ENCODE results near the gene PIP5K1C. TPM values are rescaled to one million over a fixed set of nuclear protein-coding genes. Genes with fewer than 3 reads are reported as not detected.

The PIP5K1C gene, protein sequence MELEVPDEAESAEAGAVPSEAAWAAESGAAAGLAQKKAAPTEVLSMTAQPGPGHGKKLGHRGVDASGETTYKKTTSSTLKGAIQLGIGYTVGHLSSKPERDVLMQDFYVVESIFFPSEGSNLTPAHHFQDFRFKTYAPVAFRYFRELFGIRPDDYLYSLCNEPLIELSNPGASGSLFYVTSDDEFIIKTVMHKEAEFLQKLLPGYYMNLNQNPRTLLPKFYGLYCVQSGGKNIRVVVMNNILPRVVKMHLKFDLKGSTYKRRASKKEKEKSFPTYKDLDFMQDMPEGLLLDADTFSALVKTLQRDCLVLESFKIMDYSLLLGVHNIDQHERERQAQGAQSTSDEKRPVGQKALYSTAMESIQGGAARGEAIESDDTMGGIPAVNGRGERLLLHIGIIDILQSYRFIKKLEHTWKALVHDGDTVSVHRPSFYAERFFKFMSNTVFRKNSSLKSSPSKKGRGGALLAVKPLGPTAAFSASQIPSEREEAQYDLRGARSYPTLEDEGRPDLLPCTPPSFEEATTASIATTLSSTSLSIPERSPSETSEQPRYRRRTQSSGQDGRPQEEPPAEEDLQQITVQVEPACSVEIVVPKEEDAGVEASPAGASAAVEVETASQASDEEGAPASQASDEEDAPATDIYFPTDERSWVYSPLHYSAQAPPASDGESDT
- total RNA-seq: 10 to 100 TPM; 18.3 to 19.6 TPM

DNA sequence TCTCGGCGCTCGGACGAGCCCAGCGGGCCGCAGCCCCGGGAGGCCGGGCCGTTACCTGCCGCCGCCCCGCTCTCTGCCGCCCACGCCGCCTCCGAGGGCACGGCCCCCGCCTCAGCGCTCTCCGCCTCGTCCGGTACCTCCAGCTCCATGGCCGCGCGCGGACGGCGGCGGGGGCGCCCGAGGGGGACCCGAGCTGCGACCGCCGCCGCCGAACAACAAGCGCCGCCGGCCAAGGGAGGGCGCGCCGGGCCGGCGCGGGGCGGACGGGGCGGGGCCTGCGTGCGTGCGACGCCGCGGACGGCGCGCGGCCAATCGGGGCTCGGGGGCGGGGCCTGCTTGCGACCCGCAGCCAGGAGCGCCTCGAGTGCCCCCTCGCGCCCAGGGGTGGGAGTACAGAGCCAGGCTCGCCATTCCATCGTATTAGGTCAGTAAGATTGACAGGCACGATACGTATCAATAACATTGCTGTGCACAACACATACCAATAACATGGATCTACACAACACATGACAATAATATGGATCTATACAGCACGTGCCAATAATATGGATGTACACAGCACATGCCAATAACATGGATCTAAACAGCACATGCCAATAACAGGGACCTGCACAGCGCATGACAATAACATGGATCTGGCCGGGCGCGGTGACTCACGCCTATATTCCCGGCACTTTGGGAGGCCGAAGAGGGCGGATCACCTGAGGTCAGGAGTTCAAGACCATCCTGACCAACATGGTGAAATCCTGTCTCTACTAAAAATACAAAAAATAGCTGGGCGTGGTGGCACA, at the start of gene PIP5K1C:
TSS of gene PIP5K1C (minus strand) at position 227 of the 791 bp plus-strand sequence. CDS start at position 149, 78 bp downstream.
- peaks cover 17% of the 10 kb centered on the region for H3K4me1 Mint-ChIP-seq
- peaks cover 3% of the 10 kb centered on the region for H3K27me3 Mint-ChIP-seq
- POLR2A ChIA-PET: interaction anchor here (1.4 kb wide), 1 partner anchor 39 kb away, joined by 3 read pairs; no protein-coding TSS in a partner anchor
- H3K4me3 Mint-ChIP-seq: peak within 1 kb of the TSS; percentile 90
- H3K36me3 Mint-ChIP-seq (ENCODE audit: low read depth): no peaks in the 10 kb centered on the region
- peak within 1 kb of the TSS; percentile 74 for H3K27ac Mint-ChIP-seq
- DNase-seq: peak; percentile 93
- H3K9me3 Mint-ChIP-seq: no peaks in the 10 kb centered on the region
- CTCF ChIA-PET: interaction anchor here (0.8 to 2.1 kb wide), 2 partner anchors 10 to 62 kb away, joined by 5 to 6 read pairs; partner anchors contain the start of gene MRPL54

DNA sequence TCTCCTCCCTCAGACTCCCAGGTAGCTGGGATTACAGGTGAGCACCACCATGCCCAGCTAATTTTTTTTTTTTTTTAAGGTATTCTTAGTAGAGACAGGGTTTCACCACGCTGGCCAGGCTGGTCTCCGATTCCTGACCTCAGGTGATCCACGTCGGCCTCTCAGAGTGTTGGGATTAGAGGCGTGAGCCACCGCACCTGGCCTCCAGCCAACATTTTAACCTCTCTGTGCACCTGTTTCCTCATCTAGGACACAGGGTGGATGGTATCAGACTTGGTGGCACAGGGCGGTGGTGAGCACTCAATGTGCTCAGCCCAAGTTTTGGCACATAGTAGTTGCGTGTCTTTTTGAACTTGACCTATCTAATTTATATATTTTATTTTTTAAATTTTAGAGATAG, 48.7 kb upstream of the PIP5K1C start:
- ChIA-PET CTCF (no interaction called here), POLR2A (interaction anchor here (3.1 kb wide), 1 partner anchor 13 kb away, joined by 14 read pairs; the partner anchor contains the start of genes APBA3 and MRPL54)
- H3K36me3 Mint-ChIP-seq (ENCODE audit: low read depth): peaks cover 24% of the 10 kb centered on the region

DNA sequence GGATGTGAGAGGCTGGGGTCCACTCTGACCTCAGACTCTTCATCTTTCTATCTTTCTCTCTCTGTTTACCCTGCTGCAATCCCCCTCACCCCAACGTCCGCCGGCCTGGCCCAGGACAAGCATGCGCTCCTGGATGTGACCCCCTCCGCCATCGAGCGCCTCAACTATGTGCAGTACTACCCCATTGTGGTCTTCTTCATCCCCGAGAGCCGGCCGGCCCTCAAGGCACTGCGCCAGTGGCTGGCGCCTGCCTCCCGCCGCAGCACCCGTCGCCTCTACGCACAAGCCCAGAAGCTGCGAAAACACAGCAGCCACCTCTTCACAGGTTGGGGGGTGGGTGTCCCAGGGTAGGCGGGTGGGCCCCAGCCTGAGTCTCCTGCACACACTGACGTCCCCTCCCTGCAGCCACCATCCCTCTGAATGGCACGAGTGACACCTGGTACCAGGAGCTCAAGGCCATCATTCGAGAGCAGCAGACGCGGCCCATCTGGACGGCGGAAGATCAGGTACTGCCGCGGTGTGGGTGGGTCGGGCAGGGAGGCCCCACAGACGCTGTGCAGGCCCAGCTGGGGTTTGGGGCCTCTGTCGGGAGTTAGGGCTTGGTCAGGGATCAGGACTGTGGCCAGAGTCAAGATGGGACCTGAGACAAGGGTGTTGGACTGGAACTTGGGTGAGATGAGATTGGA, 46.2 kb upstream of the PIP5K1C start:
- DNase-seq: no peak
- POLR2A ChIA-PET: interaction anchor here (0.7 kb wide), 1 partner anchor 16 kb away, joined by 4 read pairs; the partner anchor contains the start of gene MRPL54
- Mint-ChIP-seq H3K4me1 (no peaks in the 10 kb centered on the region), H3K27me3 (no peaks in the 10 kb centered on the region), H3K36me3 (ENCODE audit: low read depth) (peaks cover 12% of the 10 kb centered on the region), H3K4me3 (no peak overlapping the region), H3K9me3 (no peaks in the 10 kb centered on the region), H3K27ac (no peak overlapping the region)
- CTCF ChIA-PET: no interaction called here

More for the DNA sequence above, 48.7 kb upstream of the PIP5K1C start:
- Mint-ChIP-seq H3K27me3 (no peaks in the 10 kb centered on the region), H3K27ac (no peak overlapping the region), H3K9me3 (no peaks in the 10 kb centered on the region), H3K4me3 (no peak overlapping the region), H3K4me1 (no peaks in the 10 kb centered on the region)
- no peak for DNase-seq

DNA sequence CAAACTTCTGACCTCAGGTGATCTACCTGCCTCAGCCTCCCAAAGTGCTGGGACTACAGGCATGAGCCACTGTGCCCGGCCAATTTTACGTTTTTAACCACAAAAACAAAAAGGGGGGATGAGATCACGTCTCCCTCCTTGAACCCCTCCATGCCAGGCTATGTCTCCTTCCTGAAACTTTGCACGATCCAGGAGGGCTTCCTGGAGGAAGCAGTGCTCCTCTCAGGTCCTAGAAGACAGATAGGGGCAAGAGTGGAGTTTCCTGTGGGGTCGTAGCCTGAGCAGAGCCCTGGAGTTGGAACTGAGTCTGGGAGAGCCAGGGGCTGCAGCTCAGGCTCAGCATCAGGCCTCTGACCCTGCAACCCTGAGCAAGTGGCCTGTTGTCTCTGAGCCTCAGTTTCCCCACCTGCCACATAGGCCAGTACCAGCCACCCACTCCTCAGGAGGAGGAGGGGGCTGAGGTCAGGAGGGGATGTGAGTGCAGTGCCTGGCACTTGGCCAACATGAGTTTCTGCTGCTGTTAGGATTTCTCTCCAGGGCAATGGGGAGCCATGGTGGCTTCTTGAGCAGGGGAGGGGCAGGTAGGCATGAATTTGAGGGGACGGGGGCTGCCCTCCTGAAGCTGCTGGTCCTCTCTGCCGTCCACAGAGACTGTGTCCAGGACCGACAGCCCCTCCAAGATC, 45.2 kb upstream of the PIP5K1C start:
- no peak overlapping the region for H3K27ac Mint-ChIP-seq
- H3K27me3 Mint-ChIP-seq: no peaks in the 10 kb centered on the region
- peaks cover 8% of the 10 kb centered on the region for H3K36me3 Mint-ChIP-seq (ENCODE audit: low read depth)
- H3K9me3 Mint-ChIP-seq: no peaks in the 10 kb centered on the region
- CTCF ChIA-PET: no interaction called here
- H3K4me1 Mint-ChIP-seq: no peaks in the 10 kb centered on the region
- POLR2A ChIA-PET: no interaction called here
- H3K4me3 Mint-ChIP-seq: no peak overlapping the region
- no peak for DNase-seq

DNA sequence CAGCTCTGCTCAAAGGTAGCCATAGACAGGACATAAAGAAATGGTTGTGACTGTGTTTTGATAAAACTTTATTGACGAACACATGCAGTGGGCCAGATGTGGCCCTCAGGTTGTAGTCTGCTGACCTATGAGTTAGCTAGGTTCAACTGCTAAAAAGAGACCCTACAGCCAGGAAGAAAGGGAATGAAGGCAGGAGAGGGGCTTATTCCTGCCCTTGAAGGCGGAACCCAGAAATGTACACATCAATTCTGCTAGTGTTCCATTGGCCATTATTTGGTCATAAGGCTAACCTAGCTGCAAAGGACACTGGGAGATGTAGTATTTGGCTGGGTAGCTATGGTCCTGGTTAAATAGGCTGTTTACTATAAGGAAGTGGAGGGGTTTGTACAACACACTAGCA, 43.2 kb upstream of the PIP5K1C start:
- Mint-ChIP-seq H3K9me3 (no peaks in the 10 kb centered on the region), H3K27ac (no peak overlapping the region), H3K27me3 (no peaks in the 10 kb centered on the region), H3K4me3 (no peak overlapping the region), H3K4me1 (peaks cover 12% of the 10 kb centered on the region), H3K36me3 (ENCODE audit: low read depth) (no peaks in the 10 kb centered on the region)
- POLR2A ChIA-PET: interaction anchor here (1.0 kb wide), 1 partner anchor 17 kb away, joined by 3 read pairs; no protein-coding TSS in a partner anchor
- CTCF ChIA-PET: no interaction called here
- DNase-seq: no peak

DNA sequence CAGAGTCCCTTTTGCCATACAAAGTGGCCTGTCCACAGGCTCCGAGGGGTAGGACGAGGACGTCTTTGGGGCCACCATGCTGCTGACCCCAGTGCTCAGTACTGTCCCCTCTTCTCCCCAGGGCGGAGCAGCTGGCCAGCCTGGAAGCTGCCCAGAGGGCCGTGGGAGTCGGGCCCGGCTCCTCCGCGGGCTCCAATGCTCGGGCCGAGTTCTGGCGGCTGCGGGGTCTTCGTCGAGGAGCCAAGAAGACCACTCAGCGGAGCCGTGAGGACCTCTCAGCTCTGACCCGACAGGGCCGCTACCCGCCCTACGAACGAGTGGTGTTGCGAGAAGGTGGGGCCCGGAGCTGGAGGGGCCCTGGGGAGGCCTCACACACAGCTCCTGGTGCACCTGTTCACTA, 40.2 kb upstream of the PIP5K1C start:
- POLR2A ChIA-PET: interaction anchor here (1.7 kb wide), 1 partner anchor 10 kb away, joined by 6 read pairs; no protein-coding TSS in a partner anchor
- H3K9me3 Mint-ChIP-seq: no peaks in the 10 kb centered on the region
- peaks cover 18% of the 10 kb centered on the region for H3K4me1 Mint-ChIP-seq

DNA sequence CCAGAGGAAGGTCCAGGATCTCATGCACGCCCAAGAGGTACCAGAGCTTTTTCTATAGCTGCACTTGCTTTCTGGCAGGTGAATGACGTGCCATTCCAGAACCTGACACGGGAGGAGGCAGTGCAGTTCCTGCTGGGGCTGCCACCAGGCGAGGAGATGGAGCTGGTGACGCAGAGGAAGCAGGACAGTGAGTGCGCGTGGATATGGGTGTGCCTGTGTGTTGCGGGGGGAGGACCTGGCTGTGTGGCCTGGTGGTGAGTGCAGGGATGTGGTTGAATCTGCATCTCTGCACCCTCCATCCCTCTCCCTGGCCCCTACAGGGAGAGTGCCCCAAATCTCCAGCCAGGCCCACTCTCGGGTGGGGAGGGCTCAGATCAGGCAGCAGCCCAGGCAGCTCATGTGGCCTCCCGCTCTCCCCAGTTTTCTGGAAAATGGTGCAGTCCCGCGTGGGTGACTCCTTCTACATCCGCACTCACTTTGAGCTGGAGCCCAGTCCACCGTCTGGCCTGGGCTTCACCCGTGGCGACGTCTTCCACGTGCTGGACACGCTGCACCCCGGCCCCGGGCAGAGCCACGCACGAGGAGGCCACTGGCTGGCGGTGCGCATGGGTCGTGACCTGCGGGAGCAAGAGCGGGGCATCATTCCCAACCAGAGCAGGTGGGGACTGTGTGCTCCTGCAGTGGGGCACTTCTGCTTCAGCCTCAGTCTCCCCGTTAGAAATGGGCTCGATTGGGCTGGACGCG, 38.4 kb upstream of the PIP5K1C start:
- peaks cover 18% of the 10 kb centered on the region for H3K4me1 Mint-ChIP-seq
- CTCF ChIA-PET: interaction anchor here (0.6 to 1.2 kb wide), 3 partner anchors 24 to 434 kb away, joined by 3 read pairs; partner anchors contain the start of gene MRPL54
- H3K9me3 Mint-ChIP-seq: no peaks in the 10 kb centered on the region
- H3K27me3 Mint-ChIP-seq: no peaks in the 10 kb centered on the region
- H3K27ac Mint-ChIP-seq: peak overlapping the region; percentile 80
- DNase-seq: no peak
- POLR2A ChIA-PET: interaction anchor here (0.6 to 2.0 kb wide), 7 partner anchors 11 to 83 kb away, joined by 3 to 6 read pairs (median 4); partner anchors contain the start of genes APBA3 and MRPL54
- no peak overlapping the region for H3K4me3 Mint-ChIP-seq
- H3K36me3 Mint-ChIP-seq (ENCODE audit: low read depth): no peaks in the 10 kb centered on the region

More for the DNA sequence above, 40.2 kb upstream of the PIP5K1C start:
- no peak for DNase-seq
- Mint-ChIP-seq H3K27me3 (no peaks in the 10 kb centered on the region), H3K36me3 (ENCODE audit: low read depth) (no peaks in the 10 kb centered on the region), H3K4me3 (no peak overlapping the region), H3K27ac (no peak overlapping the region)
- CTCF ChIA-PET: no interaction called here

DNA sequence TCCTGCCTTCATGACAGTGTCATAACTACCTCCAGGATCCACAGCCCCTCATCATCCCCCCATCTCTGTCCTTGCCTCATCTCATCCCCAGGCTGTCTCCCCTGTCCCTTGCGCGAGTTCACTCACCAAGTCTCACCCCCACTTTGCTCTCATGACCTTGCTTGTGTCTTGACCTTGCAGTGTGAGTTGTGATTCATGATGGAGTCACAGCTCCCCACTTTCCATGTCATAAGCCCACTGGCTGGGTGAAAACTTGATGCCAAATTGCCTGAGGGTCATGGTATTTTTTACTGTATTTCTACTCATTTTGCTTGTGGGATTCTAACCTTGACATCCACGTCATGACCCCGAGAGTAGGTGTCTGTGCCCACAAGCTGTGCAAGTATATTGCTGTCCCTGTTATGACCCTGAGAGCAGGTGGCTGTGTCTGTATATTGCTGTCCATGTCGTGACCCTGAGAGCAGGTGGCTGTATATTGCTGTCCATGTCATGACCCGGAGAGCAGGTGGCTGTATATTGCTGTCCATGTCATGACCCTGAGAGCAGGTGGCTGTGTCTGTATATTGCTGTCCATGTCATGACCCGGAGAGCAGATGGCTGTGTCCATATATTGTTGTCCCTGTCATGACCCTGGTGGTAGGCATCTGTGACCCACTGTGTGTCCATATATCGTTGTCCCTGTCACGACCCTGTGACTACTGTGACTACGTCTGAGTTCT, 37.4 kb upstream of the PIP5K1C start:
- Mint-ChIP-seq H3K4me3 (no peak overlapping the region), H3K36me3 (ENCODE audit: low read depth) (no peaks in the 10 kb centered on the region), H3K27me3 (no peaks in the 10 kb centered on the region), H3K9me3 (no peaks in the 10 kb centered on the region), H3K4me1 (peaks cover 18% of the 10 kb centered on the region), H3K27ac (no peak overlapping the region)
- DNase-seq: no peak
- POLR2A ChIA-PET: interaction anchor here (2.0 kb wide), 1 partner anchor 84 kb away, joined by 5 read pairs; no protein-coding TSS in a partner anchor
- CTCF ChIA-PET: no interaction called here

DNA sequence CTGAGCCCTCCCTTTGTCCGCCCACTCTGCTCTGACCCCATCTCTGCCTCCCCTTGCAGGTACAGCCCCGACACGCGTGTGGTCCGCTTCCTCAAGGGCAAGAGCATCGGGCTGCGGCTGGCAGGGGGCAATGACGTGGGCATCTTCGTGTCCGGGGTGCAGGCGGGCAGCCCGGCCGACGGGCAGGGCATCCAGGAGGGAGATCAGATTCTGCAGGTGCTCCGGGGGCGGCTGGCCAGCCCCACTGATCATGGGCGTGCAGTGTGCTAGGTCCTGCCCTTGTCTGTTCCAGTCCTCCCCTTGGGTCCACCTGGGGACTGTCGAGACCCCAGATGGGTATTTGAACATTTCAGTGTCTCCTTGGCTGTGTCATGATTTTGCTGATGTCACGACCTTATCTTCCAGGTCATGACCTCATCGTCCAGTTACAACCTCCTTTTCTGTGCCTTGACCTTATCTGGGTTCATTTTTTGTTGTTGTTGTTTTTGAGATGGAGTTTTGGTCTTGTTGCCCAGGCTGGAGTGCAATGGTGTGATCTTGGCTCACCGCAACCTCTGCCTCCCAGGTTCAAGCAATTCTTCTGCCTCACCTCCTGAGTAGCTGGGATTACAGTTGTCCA, 35.9 kb upstream of the PIP5K1C start:
- Mint-ChIP-seq H3K9me3 (no peaks in the 10 kb centered on the region), H3K4me1 (peaks cover 18% of the 10 kb centered on the region), H3K27me3 (no peaks in the 10 kb centered on the region), H3K27ac (no peak overlapping the region), H3K4me3 (no peak overlapping the region), H3K36me3 (ENCODE audit: low read depth) (no peaks in the 10 kb centered on the region)
- no peak for DNase-seq
- POLR2A ChIA-PET: no interaction called here
- CTCF ChIA-PET: no interaction called here

DNA sequence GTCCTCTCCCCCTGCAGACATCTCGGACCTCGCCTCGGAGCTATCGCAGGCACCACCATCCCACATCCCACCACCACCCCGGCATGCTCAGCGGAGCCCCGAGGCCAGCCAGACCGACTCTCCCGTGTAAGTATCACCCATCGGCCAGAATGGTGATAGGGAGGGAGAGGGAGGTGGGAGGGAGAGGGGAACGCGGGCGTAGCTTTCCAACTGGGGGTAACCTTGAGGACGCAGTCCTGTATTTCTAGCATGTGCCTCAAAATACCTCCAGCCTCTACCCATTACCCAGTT, 34.0 kb upstream of the PIP5K1C start:
- POLR2A ChIA-PET: no interaction called here

More for the DNA sequence above, 34.0 kb upstream of the PIP5K1C start:
- peaks cover 12% of the 10 kb centered on the region for H3K4me1 Mint-ChIP-seq
- H3K4me3 Mint-ChIP-seq: no peak overlapping the region
- CTCF ChIA-PET: interaction anchor here (1.0 kb wide), 1 partner anchor 14 kb away, joined by 3 read pairs; no protein-coding TSS in a partner anchor
- no peak overlapping the region for H3K27ac Mint-ChIP-seq
- H3K27me3 Mint-ChIP-seq: no peaks in the 10 kb centered on the region
- no peak for DNase-seq
- H3K9me3 Mint-ChIP-seq: no peaks in the 10 kb centered on the region
- H3K36me3 Mint-ChIP-seq (ENCODE audit: low read depth): no peaks in the 10 kb centered on the region

Data from activated CD4-positive, alpha-beta memory T cell treated with anti-CD3 and anti-CD28 coated beads, Interleukin-2, amount 10 ng/mL, durations not matched to agents 7 days and 5 days (primary cell).